Mucosa of stomach (tissue), 1 donor: Measurements from ENCODE around the gene GSTT2B.
"Not testable (repeated sequence)": the region's sequence is repeated elsewhere in the genome, so short reads cannot be mapped to it uniquely, and the experiment has no call there.

Source experiments
- H3K27me3 ChIP-seq: one replicate; pipeline ENCODE4 v1.7.0; 2013; ENCODE audit warnings: mild to moderate bottlenecking, low read length; ENCODE audit not compliant: control insufficient read depth, insufficient read depth
- H3K36me3 ChIP-seq: one replicate; pipeline ENCODE4 v1.7.0; 2013; ENCODE audit warnings: low read length; ENCODE audit not compliant: control insufficient read depth, insufficient read depth
- H3K4me1 ChIP-seq: one replicate; pipeline ENCODE4 v1.7.0; 2013; ENCODE audit warnings: mild to moderate bottlenecking, low read length; ENCODE audit not compliant: control insufficient read depth, insufficient read depth
- H3K4me3 ChIP-seq: one replicate; pipeline ENCODE4 v1.7.0; 2013; ENCODE audit warnings: low read length
- H3K9ac ChIP-seq: one replicate; pipeline ENCODE4 v1.7.0; 2013; ENCODE audit warnings: mild to moderate bottlenecking, low read length, moderate library complexity
- H3K9me3 ChIP-seq: one replicate; pipeline ENCODE4 v1.7.0; 2013; ENCODE audit warnings: mild to moderate bottlenecking, low read length, moderate library complexity; ENCODE audit not compliant: control insufficient read depth
- donor health status: Pancreatic carcinoma.

GSTT2B gene

GRCh38 chr22:23954193-23954990, 6.6 kb downstream of the GSTT2B start:
- H3K4me3 ChIP-seq, H3K27me3 ChIP-seq, H3K9ac ChIP-seq, H3K4me1 ChIP-seq, H3K9me3 ChIP-seq, H3K36me3 ChIP-seq: not testable (repeated sequence)

GRCh38 chr22:23953485-23953884, 7.5 kb downstream of the GSTT2B start:
- H3K9me3 ChIP-seq, H3K4me3 ChIP-seq, H3K4me1 ChIP-seq, H3K27me3 ChIP-seq, H3K9ac ChIP-seq, H3K36me3 ChIP-seq: not testable (repeated sequence)

- not testable (repeated sequence) for H3K36me3 ChIP-seq, H3K9me3 ChIP-seq, H3K4me1 ChIP-seq, H3K27me3 ChIP-seq, H3K9ac ChIP-seq, H3K4me3 ChIP-seq
These were observed 8.1 kb downstream of the GSTT2B start for GRCh38 chr22:23952794-23953405.

- H3K9me3 ChIP-seq, H3K4me1 ChIP-seq, H3K4me3 ChIP-seq, H3K36me3 ChIP-seq, H3K9ac ChIP-seq, H3K27me3 ChIP-seq: not testable (repeated sequence)
These were observed 9.6 kb downstream of the GSTT2B start for GRCh38 chr22:23951383-23951782.

GRCh38 chr22:23949764-23950163, 11.2 kb downstream of the GSTT2B start:
- not testable (repeated sequence) for H3K4me3 ChIP-seq, H3K9ac ChIP-seq, H3K27me3 ChIP-seq, H3K4me1 ChIP-seq, H3K36me3 ChIP-seq, H3K9me3 ChIP-seq

- H3K27me3 ChIP-seq, H3K36me3 ChIP-seq, H3K4me3 ChIP-seq, H3K9me3 ChIP-seq, H3K9ac ChIP-seq, H3K4me1 ChIP-seq: not testable (repeated sequence)
These were observed 13.6 kb downstream of the GSTT2B start for GRCh38 chr22:23947391-23947790.

GRCh38 chr22:23940166-23940565, 20.8 kb downstream of the GSTT2B start:
- H3K4me1 ChIP-seq, H3K9me3 ChIP-seq, H3K27me3 ChIP-seq, H3K36me3 ChIP-seq, H3K9ac ChIP-seq, H3K4me3 ChIP-seq: not testable (repeated sequence)

GRCh38 chr22:23939017-23939357, 22.0 kb downstream of the GSTT2B start:
- Histone ChIP-seq H3K9me3 (no peaks in the 10 kb centered on the region), H3K27me3 (no peaks in the 10 kb centered on the region), H3K4me3 (no peak overlapping the region), H3K36me3 (no peaks in the 10 kb centered on the region), H3K4me1 (no peaks in the 10 kb centered on the region), H3K9ac (no peak overlapping the region)

- Histone ChIP-seq H3K9me3 (no peaks in the 10 kb centered on the region), H3K27me3 (no peaks in the 10 kb centered on the region), H3K36me3 (no peaks in the 10 kb centered on the region), H3K9ac (no peak overlapping the region), H3K4me3 (no peak overlapping the region), H3K4me1 (no peaks in the 10 kb centered on the region)
These were observed 22.5 kb downstream of the GSTT2B start for GRCh38 chr22:23938328-23939016.

- Histone ChIP-seq H3K4me3 (no peak overlapping the region), H3K27me3 (no peaks in the 10 kb centered on the region), H3K9ac (no peak overlapping the region), H3K9me3 (no peaks in the 10 kb centered on the region), H3K4me1 (no peaks in the 10 kb centered on the region), H3K36me3 (no peaks in the 10 kb centered on the region)
These were observed 34.4 kb downstream of the GSTT2B start for GRCh38 chr22:23926561-23926960.

GRCh38 chr22:23925020-23925606, 35.9 kb downstream of the GSTT2B start:
- H3K9ac ChIP-seq, result no peak overlapping the region
- no peak overlapping the region for H3K4me3 ChIP-seq
- H3K4me1 ChIP-seq, result no peaks in the 10 kb centered on the region
- H3K9me3 ChIP-seq, result no peaks in the 10 kb centered on the region
- H3K36me3 ChIP-seq, result no peaks in the 10 kb centered on the region
- no peaks in the 10 kb centered on the region for H3K27me3 ChIP-seq

GRCh38 chr22:23922921-23923320, 38.1 kb downstream of the GSTT2B start:
- Histone ChIP-seq H3K27me3 (no peaks in the 10 kb centered on the region), H3K9ac (no peak overlapping the region), H3K4me3 (no peak overlapping the region), H3K4me1 (no peaks in the 10 kb centered on the region), H3K9me3 (no peaks in the 10 kb centered on the region), H3K36me3 (no peaks in the 10 kb centered on the region)
